Tibial artery (tissue), 4 donors: ENCODE measurements around the gene OR4D10.
"Not testable (repeated sequence)": the region's sequence is repeated elsewhere in the genome, so short reads cannot be mapped to it uniquely, and the experiment has no call there.

Experiments used
- DNase-seq, 2 donors: peaks; one replicate each; pipeline ENCODE4 v3.0.0-alpha.2; 2019
- H3K27ac ChIP-seq, 2 donors: fragments of 200-600 bp; sonication (generic) in 1 of 2; 1 replicate in 1 of 2; 2 replicates in 1 of 2; pipeline ENCODE4 v1.5.1; 2018 to 2019; ENCODE audit warnings: mild to moderate bottlenecking in 1 of 2
- H3K27me3 ChIP-seq, 2 donors: fragments of 200-600 bp; sonication (generic) in 1 of 2; one replicate each; pipeline versions ENCODE4 v1.5.1 to v1.6.0; 2016 to 2019
- H3K36me3 ChIP-seq, 3 donors: fragments of 200-600 bp; sonication (generic) in 2 of 3; one replicate each; pipeline ENCODE4 v1.5.1; 2016 to 2019; ENCODE audit warnings: mild to moderate bottlenecking in 2 of 3
- H3K4me1 ChIP-seq, 4 donors: fragments of 200-600 bp; sonication (generic) in 2 of 4; 1 replicate in 3 of 4; 2 replicates in 1 of 4; pipeline ENCODE4 v1.5.1; 2016 to 2019
- H3K4me3 ChIP-seq, 2 donors: fragments of 200-600 bp; sonication (generic) in 1 of 2; 1 replicate in 1 of 2; 2 replicates in 1 of 2; pipeline ENCODE4 v1.5.1; 2018 to 2019; ENCODE audit warnings: mild to moderate bottlenecking in 2 of 2
- H3K9me3 ChIP-seq, 3 donors: fragments of 200-600 bp; sonication (generic) in 1 of 3; one replicate each; pipeline ENCODE4 v1.5.1; 2016 to 2019
- CTCF ChIP-seq, 2 experiments: fragments of 200-600 bp in 1 of 2; fragments of 450-650 bp in 1 of 2; IDR thresholded peaks; one replicate each; pipeline ENCODE4 v1.5.1; 2017 to 2019; ENCODE audit warnings: antibody characterized with exemption in 2 of 2, mild to moderate bottlenecking in 1 of 2, moderate library complexity in 1 of 2
- intact Hi-C: fragments of 100-400 bp; cut with DNase I; formaldehyde crosslinking; loops from one replicate; pipeline ENCODE4 v1.15.0; 2023; ENCODE audit warnings: low total_unique reads

OR4D10 gene

GRCh38 chr11:59501931-59502330, 28.8 kb downstream of the OR4D10 start:
- H3K9me3 ChIP-seq: no peaks in the 10 kb centered on the region
- no peaks in the 10 kb centered on the region for H3K4me1 ChIP-seq
- H3K27ac ChIP-seq: no peak overlapping the region
- no peak for DNase-seq
- H3K36me3 ChIP-seq: no peaks in the 10 kb centered on the region
- TF ChIP-seq CTCF (IDR thresholded peaks at IDR 0.05): no peak
- H3K27me3 ChIP-seq: no peaks in the 10 kb centered on the region
- no peak overlapping the region for H3K4me3 ChIP-seq
- intact Hi-C loops: no loop called here

DNA sequence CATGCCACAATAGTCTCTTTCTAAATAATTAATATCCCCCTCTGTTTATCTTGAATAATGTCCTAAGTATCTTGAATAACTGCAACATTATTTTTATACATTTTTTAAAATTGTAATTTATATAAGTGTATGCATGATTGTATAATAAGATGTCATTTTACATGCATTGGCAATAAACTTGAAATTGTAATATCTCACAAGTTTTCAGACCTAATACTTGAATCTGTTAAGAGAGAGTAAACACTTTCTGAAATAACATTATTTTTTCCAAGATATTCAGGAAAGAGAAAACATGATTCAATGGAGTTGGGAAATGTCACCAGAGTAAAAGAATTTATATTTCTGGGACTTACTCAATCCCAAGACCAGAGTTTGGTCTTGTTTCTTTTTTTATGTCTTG, 30.2 kb downstream of the OR4D10 start, which contains the start of gene OR4D11:
Gene OR4D11 (plus strand): TSS at position 301 of the 400 bp plus-strand sequence. CDS start 0 bp downstream, at position 301.
- intact Hi-C loops: no loop called here
- Histone ChIP-seq H3K27ac (no peak within 1 kb of the TSS), H3K4me1 (no peaks in the 10 kb centered on the region), H3K4me3 (no peak within 1 kb of the TSS), H3K9me3 (no peaks in the 10 kb centered on the region), H3K27me3 (no peaks in the 10 kb centered on the region), H3K36me3 (no peaks in the 10 kb centered on the region)
- TF ChIP-seq CTCF (IDR thresholded peaks at IDR 0.05): no peak
- DNase-seq: no peak

- H3K27me3 ChIP-seq: peaks cover 0 to 14% of the 10 kb centered on the region in 2 donors
- no peaks in the 10 kb centered on the region for H3K4me1 ChIP-seq
- H3K36me3 ChIP-seq: no peaks in the 10 kb centered on the region
- DNase-seq: no peak
- H3K9me3 ChIP-seq: no peaks in the 10 kb centered on the region
- H3K4me3 ChIP-seq: no peak within 1 kb of the TSS
- intact Hi-C loops: no loop called here
- no peak within 1 kb of the TSS for H3K27ac ChIP-seq
- TF ChIP-seq CTCF (IDR thresholded peaks at IDR 0.05): no peak
Observed at GRCh38 chr11:59510941-59511589, 38.0 kb downstream of the OR4D10 start, which contains the start of gene OR4D9. Gene OR4D9 (plus strand): TSS chr11:59511539. CDS start chr11:59514913, 3,374 bp downstream.

- DNase-seq: no peak
- TF ChIP-seq CTCF (IDR thresholded peaks at IDR 0.05): no peak
- H3K9me3 ChIP-seq: no peaks in the 10 kb centered on the region
- no peak overlapping the region for H3K27ac ChIP-seq
- peaks cover 0 to 14% of the 10 kb centered on the region in 2 donors for H3K27me3 ChIP-seq
- H3K36me3 ChIP-seq: no peaks in the 10 kb centered on the region
- intact Hi-C loops: no loop called here
- no peaks in the 10 kb centered on the region for H3K4me1 ChIP-seq
- H3K4me3 ChIP-seq: no peak overlapping the region
Observed at GRCh38 chr11:59511675-59512074, 38.6 kb downstream of the OR4D10 start.

DNA sequence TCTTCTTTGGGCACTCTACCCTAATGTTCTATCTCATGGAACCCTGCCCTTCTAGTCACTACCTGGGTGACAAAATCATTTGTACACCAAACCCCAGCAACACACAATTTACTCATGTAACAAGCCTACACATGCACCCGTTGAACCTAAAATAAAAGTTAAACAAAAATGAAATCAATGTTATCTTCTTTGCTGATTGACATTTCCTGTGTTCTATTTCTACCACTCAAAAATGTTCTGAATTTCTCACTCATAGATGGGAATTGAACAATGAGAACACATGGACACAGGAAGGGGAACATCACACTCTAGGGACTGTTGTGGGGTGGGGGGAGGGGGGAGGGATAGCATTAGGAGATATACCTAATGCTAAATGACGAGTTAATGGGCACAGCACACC, 47.0 kb downstream of the OR4D10 start:
- H3K4me3 ChIP-seq, DNase-seq, H3K9me3 ChIP-seq, H3K4me1 ChIP-seq, H3K27ac ChIP-seq, H3K27me3 ChIP-seq, H3K36me3 ChIP-seq, intact Hi-C loops: not testable (repeated sequence)

DNA sequence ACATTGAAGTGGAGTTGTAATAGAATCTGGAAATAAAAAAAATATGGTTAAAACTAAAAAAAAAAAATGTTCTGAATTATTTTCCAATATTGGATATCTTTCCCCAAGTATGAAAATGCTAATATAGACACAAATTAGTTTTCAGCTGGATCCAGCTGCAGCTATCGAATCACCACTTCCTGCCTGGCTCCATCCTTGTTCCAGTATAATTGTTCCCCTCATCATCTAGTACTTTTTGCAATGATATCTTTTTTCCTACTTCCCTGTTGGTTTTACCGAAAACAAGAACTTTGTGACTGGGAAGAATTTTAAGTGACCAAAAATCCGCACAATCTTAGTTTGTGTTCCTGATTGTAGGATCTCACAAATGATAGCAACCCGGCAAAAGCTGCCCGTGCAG, 47.6 kb downstream of the OR4D10 start:
- Histone ChIP-seq H3K27me3 (peaks cover 0 to 4% of the 10 kb centered on the region in 2 donors), H3K27ac (no peak overlapping the region), H3K36me3 (no peaks in the 10 kb centered on the region), H3K4me3 (no peak overlapping the region), H3K9me3 (no peaks in the 10 kb centered on the region), H3K4me1 (no peaks in the 10 kb centered on the region)
- no peak for DNase-seq
- no peak for TF ChIP-seq CTCF (IDR thresholded peaks at IDR 0.05)
- intact Hi-C loops: no loop called here
